Measurements from ENCODE around the gene TMEM183A. TPM values are rescaled to one million over a fixed set of nuclear protein-coding genes. Genes with fewer than 3 reads are reported as not detected.
A peak's percentile ranks its signal among the peaks of the same experiment; 100 is the strongest.

TMEM183A gene
- total RNA-seq, 1 donor from 2014 or later: 50.7 TPM

DNA sequence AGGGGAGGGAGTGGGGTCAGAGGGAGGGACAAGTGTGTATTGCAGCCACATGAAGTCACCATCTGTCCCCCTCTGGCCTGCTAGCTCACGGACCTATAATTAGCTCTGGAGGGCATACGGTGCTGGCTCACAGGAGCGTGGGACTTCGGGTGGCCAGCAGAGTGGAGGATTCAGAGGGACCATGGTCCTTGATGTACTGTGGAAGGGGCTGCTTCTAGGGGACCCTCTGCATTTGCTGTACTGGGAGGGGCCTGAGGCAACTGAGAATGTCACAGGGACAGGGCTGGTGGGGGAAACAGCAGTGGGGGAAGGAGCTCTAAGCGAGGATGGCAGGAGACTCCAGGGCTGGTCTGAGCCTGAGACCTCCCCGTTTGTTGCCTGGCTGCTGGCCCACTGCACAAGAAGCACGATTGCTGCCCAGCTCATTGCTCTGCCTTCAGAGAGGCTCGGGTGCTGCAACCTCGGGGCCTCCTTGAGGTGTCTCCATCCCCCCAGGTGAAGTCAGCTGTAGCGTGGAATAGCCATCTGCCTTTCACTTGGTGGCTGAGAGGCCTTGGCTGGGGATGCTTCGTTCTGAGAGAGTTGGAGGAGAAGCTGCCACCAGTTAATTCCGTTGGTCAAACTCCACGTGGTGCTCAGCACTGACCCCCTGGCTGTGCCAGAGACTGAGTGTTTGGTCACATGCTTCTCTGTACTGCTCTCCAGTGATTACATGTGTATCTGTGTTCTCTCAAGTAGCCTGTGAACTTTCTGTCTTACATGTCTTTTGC is 21.8 kb downstream of the TMEM183A start:
- no peak for DNase-seq (ENCODE audit: low spot score)

DNA sequence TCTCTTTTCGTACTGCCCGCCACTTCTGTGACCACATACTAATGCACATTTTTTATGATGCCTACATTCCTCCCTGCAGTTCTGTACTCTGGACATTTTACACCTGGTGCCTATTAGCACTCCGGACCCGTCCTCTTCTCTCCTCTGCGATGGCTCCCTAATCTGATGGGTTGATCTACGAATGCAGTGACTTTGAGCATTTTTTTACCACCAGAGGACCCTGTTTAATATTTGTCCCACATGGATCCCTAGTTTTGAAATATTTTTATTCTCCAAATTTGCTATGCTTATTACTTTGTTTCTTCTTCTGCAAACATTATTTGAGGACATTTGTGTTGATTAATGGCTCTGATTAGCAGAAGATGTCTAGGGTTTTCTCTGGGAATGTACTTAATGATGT is 24.3 kb downstream of the TMEM183A start:
- no peak for DNase-seq (ENCODE audit: low spot score)

- no peak for DNase-seq (ENCODE audit: low spot score)
Measured at GRCh38 chr1:203033287-203033686, 26.1 kb downstream of the TMEM183A start.

- no peak for DNase-seq (ENCODE audit: low spot score)
Measured at GRCh38 chr1:203033917-203034316, 26.7 kb downstream of the TMEM183A start.

GRCh38 chr1:203034422-203035110 is 27.4 kb downstream of the TMEM183A start:
- no peak for DNase-seq (ENCODE audit: low spot score)

GRCh38 chr1:203035111-203036000 is 28.2 kb downstream of the TMEM183A start:
- no peak for DNase-seq (ENCODE audit: low spot score)

GRCh38 chr1:203036135-203036534 is 29.0 kb downstream of the TMEM183A start:
- DNase-seq (ENCODE audit: low spot score): no peak

DNA sequence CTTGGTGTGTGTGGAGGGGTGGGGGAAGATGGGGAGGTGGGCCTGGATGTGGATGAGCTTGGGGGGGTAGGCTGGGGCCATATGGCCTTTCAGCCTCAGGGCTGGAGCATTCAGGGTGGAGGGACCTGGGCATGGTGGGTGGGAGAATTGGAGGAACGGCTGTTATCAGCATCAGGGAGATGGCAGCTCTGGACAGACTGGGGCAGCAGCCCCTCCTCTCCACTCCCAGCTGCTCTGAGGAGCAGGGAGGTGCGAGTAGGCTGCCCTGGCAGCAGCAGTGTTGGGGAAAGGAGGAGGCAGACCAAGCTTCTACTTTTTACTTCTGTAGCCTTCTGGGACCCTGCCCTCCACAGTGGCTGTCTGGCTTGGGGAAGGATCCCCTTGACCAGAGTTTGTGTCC is 29.4 kb downstream of the TMEM183A start:
- DNase-seq (ENCODE audit: low spot score): no peak

DNA sequence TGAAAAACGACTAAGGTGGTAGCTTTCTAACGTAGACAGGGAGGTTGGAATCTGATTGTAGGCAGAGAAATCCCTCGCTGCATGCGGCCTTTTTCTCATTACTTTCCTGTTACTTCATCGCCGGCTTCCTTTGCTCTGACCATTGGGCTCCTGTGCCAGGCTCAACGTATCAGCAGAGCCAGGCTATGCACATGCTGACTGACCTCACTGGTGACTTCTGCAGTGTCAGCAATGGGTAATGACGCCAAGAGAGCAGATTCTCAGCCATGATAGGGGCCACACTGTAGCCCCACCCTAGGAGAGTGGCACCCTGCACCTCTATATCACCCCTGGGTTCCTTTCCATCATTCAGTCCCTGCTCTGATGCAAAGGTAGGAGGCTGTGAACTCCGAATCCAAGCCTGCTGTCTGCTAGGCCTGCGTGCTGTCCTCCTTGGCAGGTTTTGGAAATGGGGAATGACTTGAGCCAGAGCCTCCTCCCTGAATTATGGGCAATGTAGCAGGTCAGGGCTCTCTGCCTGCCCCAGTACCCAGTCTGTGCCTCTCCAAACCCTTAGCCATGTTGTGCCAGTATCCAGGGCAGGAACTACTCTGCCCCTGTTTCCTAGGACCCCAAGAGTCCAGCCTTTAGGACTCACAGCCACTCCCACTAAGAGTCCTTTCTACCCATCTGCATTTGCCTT is 30.5 kb downstream of the TMEM183A start:
- no peak for DNase-seq (ENCODE audit: low spot score)

DNA sequence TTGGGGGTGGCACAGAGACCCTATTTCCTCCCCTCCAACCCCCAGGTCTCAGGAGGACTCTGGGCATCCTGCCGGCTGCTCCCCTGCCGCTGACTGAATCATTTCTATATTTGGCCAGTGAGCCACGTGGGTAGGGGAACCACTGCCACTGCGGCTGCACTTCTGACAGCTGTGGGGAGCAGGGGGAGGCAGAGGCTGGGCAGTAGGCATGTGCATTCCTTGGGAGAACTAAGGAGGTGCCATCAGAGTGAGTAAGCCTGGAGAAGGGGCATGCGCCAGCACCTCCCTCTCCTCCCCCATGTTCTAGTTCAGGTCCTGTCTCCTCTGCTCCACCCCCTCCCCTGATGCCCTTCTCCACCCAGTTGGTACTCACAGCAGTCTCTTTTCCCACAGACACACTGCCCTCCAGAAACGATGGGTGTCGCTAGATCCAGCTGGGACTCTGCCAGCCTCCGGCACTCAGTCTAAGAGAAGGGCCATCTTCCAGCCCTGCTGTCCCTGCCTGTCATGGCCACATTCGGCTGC is 31.1 kb downstream of the TMEM183A start:
- DNase-seq (ENCODE audit: low spot score): peak; percentile 65

- peak; percentile 72 for DNase-seq (ENCODE audit: low spot score)
Measured at GRCh38 chr1:203038891-203039608, 31.9 kb downstream of the TMEM183A start.

- DNase-seq (ENCODE audit: low spot score): no peak
Measured at GRCh38 chr1:203039609-203040512, 32.7 kb downstream of the TMEM183A start.

DNA sequence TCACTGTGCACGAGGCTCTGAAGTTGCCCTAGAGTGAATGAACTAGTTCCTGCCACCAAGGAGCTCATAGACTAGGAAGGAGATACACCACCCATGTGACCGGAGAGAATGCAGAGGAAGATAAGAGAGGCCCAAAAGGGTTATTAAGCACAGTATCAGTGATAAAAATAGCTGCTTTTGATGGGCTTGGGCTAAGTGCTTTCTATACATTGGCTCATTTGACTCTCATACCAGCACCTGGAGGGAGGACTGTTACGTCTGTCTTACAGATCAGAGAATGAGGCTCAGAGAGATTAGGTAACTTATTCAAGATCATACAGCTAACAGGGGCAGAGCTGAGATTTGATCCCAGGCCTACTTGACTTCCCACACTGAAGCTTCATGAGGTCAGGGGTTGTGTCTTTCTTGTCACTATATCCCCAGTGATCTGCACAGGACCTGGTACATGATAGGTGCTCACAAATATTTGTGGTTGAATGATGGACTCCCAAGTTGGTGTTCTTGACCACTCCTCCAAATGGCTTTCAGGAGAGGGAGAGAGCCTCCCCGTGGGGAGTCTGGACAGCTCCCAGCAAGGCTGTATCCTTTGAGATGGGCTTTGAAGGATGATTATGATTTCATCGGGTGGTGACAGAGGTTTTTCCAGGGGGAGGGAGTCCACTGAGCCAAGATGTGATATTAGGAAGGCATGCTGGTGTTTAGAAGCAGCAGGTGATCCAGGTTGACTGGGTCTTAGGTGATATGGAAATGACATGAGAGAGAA is 33.5 kb downstream of the TMEM183A start:
- no peak for DNase-seq (ENCODE audit: low spot score)

- no peak for DNase-seq (ENCODE audit: low spot score)
Measured at GRCh38 chr1:203041351-203041932, 34.3 kb downstream of the TMEM183A start.

DNA sequence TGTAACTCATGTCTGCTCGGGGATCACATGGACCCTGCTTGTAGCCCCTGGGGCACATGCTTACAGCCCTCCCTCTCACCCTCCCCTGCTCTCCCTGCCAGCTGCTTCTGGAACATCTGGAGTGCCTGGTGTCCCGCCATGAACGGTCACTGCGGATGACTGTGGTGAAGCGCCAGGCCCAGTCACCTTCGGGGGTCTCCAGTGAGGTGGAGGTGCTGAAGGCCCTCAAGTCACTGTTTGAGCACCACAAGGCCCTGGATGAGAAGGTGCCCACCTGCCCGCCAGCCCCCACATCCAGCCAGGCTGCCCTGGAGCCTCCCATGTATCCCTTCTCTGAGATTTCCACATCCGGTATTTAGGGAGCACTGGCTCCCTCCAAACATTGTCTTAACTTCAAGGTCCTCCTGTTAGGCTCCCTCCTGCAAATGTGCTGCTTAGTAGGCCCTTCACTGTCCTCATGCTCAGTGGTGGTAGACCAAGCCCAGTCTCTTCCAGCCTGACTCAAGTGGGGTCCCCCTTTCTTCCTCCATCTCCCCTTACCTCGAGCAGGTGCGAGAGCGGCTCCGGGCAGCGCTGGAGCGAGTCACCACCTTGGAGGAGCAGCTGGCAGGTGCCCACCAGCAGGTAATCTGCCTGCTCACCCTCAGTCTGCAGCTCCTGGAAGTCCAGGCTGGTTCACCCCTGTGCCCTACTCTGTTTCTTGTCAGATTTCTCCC is 36.8 kb downstream of the TMEM183A start:
- no peak for DNase-seq (ENCODE audit: low spot score)

DNA sequence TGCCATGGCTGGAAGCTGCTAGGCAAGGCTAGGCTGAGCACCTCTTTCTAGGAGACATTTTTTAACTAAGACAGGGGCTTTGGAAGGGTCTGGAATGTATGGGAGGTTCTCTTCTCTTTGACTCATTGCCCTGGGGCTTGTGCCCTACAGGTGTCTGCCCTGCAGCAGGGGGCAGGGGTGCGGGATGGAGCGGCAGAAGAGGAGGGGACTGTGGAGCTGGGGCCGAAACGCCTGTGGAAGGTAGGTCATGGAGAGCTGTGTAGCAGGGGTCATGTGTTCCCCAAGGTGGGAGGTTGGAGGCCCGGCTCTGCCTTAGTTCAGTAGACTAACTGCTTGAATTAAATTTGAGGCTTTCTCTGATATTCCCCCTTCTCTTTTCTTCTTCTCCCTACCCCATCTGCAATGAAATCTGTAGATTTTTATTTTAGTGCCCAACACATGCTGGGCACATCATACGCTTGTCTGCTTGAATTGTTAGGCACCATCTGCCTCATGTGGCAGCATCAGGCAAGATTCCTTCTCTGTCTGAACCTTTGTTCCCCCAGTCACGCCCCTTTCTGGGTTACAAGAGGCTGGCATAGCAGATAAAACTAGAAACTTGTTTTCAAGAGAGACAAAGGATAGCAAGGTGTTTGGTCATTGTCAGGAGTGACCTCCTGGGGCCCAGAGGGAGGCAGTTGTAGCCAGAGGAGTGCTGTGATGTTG is 37.5 kb downstream of the TMEM183A start:
- no peak for DNase-seq (ENCODE audit: low spot score)

DNA sequence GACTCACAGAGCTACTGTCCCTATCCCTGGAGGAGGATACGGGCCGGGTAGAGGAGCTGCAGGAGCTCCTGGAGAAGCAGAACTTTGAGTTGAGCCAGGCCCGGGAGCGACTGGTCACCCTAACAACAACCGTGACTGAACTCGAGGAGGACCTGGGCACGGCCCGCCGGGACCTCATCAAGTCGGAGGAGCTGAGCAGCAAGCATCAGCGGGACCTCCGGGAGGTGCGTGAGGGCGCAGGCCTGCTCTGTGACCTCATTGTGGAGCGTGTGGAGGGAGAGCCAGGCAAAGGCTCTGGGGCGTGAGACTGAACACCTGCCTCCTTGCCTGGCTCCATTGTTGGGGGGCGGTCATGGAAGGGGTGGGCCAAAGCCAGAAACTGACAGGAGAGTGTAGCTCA is 38.2 kb downstream of the TMEM183A start:
- DNase-seq (ENCODE audit: low spot score): no peak
